ENCODE measurements around the gene GTF3C1. TPM values are rescaled to one million over a fixed set of nuclear protein-coding genes. Genes with fewer than 3 reads are reported as not detected.
"Not testable (repeated sequence)": the region's sequence is repeated elsewhere in the genome, so short reads cannot be mapped to it uniquely, and the experiment has no call there.

Gene GTF3C1
- polyA plus RNA-seq, 10 donors, result 39.9 to 64.6 (median 51.2) TPM

- DNase-seq, result peak in 1 of 3 donors; percentile 49
Measured at GRCh38 chr16:27448532-27449433, 100.9 kb downstream of the GTF3C1 start.

GRCh38 chr16:27447301-27447700 is 102.4 kb downstream of the GTF3C1 start:
- no peak for DNase-seq

- DNase-seq, result no peak
Measured at GRCh38 chr16:27446721-27447120, 103.0 kb downstream of the GTF3C1 start.

- DNase-seq, result no peak
Measured at GRCh38 chr16:27445502-27446175, 104.1 kb downstream of the GTF3C1 start.

GRCh38 chr16:27444470-27444869 is 105.2 kb downstream of the GTF3C1 start:
- DNase-seq, result no peak

GRCh38 chr16:27444015-27444414 is 105.7 kb downstream of the GTF3C1 start:
- no peak for DNase-seq

- DNase-seq, result no peak
Measured at GRCh38 chr16:27441998-27442397, 107.7 kb downstream of the GTF3C1 start.

GRCh38 chr16:27441276-27441675 is 108.4 kb downstream of the GTF3C1 start:
- no peak for DNase-seq

- no peak for DNase-seq
Measured at GRCh38 chr16:27439271-27440018, 110.3 kb downstream of the GTF3C1 start.

GRCh38 chr16:27437946-27438345 is 111.8 kb downstream of the GTF3C1 start:
- no peak for DNase-seq

- DNase-seq, result no peak
Measured at GRCh38 chr16:27436921-27437650, 112.6 kb downstream of the GTF3C1 start.

- DNase-seq, result no peak
Measured at GRCh38 chr16:27436065-27436464, 113.6 kb downstream of the GTF3C1 start.

GRCh38 chr16:27435146-27435545 is 114.6 kb downstream of the GTF3C1 start:
- DNase-seq, result not testable (repeated sequence)

- no peak for DNase-seq
Measured at GRCh38 chr16:27434141-27435051, 115.3 kb downstream of the GTF3C1 start.

GRCh38 chr16:27433636-27434035 is 116.1 kb downstream of the GTF3C1 start:
- DNase-seq, result no peak

- not testable (repeated sequence) for DNase-seq
Measured at GRCh38 chr16:27433191-27433590, 116.5 kb downstream of the GTF3C1 start.

- DNase-seq, result peak in 1 of 3 donors; percentile 69
Measured at GRCh38 chr16:27432558-27432957, 117.2 kb downstream of the GTF3C1 start.

GRCh38 chr16:27431773-27432532 is 117.8 kb downstream of the GTF3C1 start:
- no peak for DNase-seq

GRCh38 chr16:27430923-27431484 is 118.7 kb downstream of the GTF3C1 start:
- DNase-seq, result no peak
